NCI-H748 (cell line): ENCODE measurements around the gene HIRA.
"Not testable (repeated sequence)": the region's sequence is repeated elsewhere in the genome, so short reads cannot be mapped to it uniquely, and the experiment has no call there.

Source experiments
- DNase-seq: peaks from one replicate; lab custom pipeline; 2025; ENCODE audit not compliant: unreplicated experiment; lab: John Stamatoyannopoulos, UW

The HIRA gene

GRCh38 chr22:19386248-19386647 lies 45.3 kb downstream of the HIRA start:
- DNase-seq, result no peak

- DNase-seq, result no peak
Observed at GRCh38 chr22:19385221-19385906, 46.2 kb downstream of the HIRA start.

DNA sequence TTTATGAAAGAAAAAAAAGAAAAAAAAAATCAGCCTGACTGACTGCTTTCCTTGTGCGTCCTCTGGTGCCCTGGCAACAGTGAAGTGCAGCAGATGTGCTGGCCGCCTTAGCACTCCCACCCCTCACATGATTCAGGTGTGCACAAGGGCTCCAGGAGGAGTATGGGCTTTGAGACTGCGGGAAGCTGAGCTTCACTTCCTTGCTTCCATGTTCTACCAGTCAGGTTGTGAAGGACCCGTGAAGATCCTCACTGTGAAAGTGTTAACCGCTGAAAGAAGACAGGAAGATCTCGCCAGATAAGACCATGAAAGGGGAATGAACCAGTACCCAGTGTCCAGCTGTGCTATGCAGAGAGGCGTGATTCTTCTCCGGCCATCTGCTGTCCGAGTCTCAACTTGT lies 48.2 kb downstream of the HIRA start:
- no peak for DNase-seq

GRCh38 chr22:19382240-19382639 lies 49.3 kb downstream of the HIRA start:
- no peak for DNase-seq

DNA sequence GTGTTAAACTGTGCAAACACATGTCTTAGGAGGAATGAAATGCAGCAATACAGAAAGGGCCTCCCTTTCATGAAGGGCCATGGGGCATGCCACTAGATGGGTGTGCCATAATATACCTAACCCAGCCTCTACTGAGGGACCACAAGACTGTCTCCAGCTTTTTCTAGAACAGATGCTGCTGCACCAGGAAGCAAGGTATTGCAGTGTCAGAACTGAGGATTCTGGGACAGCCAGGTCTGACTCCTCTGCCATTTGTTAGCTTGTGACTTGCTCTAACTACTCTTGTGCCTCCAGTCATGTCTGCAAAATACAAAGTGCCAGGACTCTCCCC lies 53.2 kb downstream of the HIRA start:
- no peak for DNase-seq

- no peak for DNase-seq
Observed at GRCh38 chr22:19377565-19378343, 53.8 kb downstream of the HIRA start.

DNA sequence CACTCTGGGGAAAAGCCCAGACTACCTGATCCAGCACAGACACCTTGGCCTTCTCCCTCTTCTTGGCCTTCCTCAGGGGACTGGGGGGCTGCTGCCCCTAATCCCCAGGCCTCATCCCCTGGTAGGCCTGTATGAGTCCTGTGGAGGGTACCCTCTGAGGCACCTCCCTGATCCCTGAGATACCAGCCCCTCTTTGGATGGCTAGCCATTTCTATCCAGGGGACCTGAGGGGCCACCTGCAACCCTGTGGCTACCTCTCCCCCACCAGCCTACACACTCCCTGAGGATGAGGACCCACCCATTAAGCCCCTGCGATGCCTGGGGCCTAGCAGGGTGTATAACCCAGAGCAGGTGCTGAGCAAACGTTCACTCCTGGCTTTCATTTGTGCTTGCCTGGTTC lies 54.6 kb downstream of the HIRA start:
- DNase-seq, result no peak

GRCh38 chr22:19376247-19376646 lies 55.3 kb downstream of the HIRA start:
- DNase-seq, result no peak

DNA sequence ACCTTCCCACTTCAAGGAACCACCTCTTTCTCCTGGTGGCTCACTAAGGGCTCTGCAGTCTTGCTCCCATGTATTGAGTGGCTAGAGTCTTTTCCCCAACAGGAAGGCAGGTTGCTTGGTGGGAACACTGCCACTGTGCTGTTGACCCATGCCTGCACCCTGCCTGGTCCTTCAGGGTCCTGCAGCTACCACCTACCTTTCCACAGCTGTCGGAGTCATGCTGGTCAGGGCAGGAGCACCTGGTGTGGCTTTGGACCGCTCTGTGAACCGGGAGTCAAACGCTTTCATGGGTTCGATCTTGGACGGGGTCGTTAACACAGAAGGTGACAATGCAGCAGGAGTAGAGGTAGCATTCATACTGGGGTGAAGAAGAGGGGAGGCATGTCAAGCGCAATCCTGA lies 56.1 kb downstream of the HIRA start:
- DNase-seq, result no peak

- DNase-seq, result no peak
Observed at GRCh38 chr22:19374410-19374809, 57.1 kb downstream of the HIRA start.

DNA sequence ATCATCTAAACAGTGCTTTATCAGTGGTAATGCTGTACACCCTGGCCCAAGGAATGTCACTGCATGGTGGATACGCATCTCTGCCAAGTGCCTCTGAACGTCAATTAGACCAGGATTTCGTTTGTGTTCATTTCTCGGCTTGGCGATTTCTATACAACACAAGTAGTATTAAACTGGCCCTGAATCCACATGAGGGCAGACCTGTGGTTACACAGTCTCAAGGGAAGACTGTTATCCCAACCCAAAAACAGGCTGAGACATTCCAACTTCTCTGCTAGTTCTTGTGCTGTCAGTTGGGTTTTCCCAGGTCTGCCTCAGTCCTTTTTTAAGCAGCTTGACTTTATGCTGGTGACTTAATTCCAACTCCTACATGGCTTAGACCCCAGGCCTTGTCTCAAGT lies 58.1 kb downstream of the HIRA start:
- DNase-seq, result no peak

GRCh38 chr22:19371893-19372292 lies 59.6 kb downstream of the HIRA start:
- no peak for DNase-seq

- no peak for DNase-seq
Observed at GRCh38 chr22:19368876-19369275, 62.7 kb downstream of the HIRA start.

DNA sequence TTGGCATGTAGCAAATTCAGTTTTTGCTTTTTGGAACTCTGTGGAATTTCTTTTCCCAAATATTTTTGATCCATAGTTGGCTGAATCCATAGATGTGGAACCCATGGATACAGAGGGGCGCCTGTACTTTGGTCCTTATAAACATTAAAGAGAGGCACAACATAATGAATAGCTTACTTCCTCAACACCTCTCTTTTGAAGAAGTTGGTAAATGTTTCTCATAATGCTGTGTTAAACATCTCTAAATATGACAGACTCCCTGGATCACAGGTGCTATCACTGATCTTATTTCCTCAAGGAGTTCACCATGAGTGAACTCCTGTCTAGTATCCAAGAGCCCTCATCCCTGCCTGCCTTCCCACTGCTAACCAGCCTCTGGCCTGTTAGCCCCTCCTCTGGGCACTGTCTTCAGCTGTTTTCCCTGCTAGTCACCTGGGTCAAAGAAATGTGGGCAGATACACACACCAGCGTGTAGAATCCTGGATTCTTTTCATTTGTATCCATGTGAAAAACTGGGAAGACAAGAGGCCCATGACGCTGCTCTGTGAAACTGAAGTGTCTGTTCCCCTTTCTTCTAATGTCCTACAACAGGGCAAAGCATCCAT lies 63.7 kb downstream of the HIRA start:
- DNase-seq, result no peak

DNA sequence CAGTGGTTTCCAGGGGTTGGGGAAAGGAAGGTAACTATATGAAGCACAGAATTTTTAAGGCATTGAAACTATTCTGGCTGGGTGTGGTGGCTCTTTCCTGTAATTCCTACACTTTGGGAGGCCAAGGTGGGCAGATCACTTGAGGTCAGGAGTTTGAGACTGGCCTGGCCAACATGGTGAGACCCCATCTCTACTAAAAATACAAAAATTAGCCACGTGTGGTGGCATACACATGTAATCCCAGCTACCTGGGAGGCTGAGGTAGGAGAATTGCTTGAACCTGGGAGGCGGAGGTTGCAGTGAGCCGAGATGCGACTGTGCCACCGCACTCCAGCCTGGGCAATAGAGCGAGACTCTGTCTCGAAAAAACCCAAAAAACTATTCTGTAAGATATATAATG lies 68.0 kb downstream of the HIRA start:
- not testable (repeated sequence) for DNase-seq

- no peak for DNase-seq
Observed at GRCh38 chr22:19361501-19362103, 69.9 kb downstream of the HIRA start.

DNA sequence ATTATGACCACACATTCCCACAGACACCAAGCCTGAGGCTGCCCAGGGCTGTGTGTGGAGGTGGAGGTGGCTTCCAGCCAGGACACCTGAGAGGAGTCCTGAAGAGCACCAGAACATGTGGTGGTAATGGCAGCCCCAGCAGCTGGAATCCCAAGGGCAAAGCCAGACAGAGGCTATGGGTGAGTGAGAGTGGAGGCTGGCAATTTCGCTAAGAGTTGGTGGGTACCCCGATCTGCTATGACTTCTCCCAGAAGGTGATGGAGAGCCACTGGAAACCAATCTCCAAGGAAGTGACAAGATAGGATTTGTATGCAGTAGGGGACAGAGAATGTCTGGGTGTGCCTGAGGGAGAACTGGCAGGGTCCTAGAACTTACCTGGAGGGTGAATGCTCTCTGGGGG lies 70.7 kb downstream of the HIRA start:
- DNase-seq, result no peak

DNA sequence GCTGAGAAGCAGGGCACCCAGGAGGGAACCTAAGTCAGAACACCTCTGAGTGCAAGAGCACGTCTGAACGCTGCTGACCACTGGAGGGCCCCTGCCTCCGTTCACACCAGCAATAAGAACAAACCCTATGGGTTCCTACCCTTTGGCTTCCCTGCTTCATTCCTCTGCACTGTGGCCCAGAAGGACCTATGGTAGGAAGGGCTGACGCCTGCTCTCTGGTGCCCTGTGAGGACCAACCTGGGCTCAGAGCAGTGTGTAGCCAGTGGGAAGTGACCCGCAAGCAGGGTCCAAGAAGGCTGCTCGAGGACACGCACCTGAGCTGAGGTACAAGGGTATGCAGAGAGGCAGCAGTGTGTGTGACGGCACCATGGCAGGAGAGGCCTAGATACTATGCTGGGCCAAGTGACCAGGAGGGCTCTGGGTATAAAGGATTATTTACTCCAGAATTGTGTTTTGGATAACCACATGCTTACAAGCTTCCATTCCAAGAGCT lies 71.2 kb downstream of the HIRA start:
- DNase-seq, result no peak

GRCh38 chr22:19359554-19360299 lies 71.8 kb downstream of the HIRA start:
- DNase-seq, result no peak

GRCh38 chr22:19358703-19359553 lies 72.6 kb downstream of the HIRA start:
- DNase-seq, result no peak
